ENCODE data around the gene FTO.

FTO gene

DNA sequence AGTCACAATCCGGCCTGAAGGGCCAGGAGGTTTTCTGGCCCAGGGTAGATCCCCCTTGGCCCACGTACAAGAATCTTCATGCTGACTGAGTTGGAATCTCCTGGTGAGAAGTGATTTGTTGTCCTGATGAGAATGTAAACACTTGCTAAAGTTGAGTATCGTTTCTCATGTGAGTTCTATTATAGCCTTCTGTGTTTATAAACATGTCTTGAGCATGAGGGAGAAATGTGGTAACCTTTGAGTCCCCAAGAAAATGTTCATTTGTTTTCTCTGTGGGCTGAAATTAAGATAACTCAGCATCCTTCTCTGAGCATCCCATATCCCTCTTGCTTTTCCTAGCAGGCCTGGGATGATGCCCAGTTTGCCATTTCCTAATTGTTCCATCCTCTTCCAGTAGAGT lies 204.8 kb downstream of the FTO start:
- DNase-seq, result no peak

DNA sequence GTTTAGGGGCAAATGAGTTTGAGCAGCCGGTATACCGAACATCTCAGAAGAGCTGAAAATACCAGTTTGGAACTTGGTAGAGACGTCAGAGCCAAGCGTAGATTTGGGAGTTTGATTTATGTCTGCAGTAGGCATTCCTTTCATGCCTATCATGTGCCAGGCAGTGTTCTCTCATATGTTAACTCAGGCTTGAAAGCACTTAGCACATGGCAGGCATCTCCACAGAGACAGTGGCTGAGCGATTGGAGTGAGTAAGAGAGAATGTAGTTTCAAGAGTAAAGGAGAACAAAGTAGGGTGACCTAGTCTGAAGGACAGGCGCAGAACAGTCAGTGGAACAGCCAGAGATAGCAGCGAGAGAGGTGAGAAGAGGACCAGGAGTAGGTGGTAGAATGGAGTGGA lies 207.0 kb downstream of the FTO start:
- no peak for DNase-seq

DNA sequence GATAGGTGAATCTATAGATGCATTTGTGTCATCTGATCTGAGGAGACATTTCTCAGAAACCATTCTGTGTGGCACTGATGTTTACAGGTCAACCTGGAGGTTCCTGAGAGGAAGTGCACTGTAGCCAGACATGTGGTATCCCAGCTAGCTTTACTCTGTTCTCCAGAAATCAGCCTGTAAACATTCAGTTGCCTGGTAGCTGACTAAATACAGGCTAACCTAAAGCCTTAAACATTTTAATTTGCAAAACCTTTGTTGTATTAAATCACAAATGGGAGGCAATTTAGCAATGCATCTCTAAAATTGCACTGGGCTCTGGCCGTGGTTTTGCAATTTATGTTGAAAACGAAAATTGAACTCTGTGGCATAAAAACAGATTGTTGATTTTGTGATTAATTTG lies 207.6 kb downstream of the FTO start:
- no peak for DNase-seq

DNA sequence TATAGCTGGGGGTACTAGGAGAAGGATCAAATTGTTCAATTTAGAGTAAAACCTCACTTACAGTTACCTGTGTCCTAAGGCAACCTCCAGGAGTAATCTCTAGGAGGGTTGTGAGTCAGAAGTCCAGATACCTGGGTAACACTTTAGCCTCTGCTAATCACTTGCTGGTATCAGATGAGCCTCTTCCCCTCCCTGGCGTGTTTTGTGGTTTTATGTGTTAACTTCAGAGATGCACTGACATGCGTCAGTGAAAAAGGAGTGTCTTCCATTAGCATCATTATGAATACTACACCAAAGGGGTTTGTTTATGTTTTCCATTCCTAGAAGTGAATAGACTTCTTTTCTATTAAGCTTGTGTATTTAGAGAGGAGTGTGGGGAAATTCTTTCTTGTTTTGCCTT lies 208.2 kb downstream of the FTO start:
- DNase-seq, result no peak

DNA sequence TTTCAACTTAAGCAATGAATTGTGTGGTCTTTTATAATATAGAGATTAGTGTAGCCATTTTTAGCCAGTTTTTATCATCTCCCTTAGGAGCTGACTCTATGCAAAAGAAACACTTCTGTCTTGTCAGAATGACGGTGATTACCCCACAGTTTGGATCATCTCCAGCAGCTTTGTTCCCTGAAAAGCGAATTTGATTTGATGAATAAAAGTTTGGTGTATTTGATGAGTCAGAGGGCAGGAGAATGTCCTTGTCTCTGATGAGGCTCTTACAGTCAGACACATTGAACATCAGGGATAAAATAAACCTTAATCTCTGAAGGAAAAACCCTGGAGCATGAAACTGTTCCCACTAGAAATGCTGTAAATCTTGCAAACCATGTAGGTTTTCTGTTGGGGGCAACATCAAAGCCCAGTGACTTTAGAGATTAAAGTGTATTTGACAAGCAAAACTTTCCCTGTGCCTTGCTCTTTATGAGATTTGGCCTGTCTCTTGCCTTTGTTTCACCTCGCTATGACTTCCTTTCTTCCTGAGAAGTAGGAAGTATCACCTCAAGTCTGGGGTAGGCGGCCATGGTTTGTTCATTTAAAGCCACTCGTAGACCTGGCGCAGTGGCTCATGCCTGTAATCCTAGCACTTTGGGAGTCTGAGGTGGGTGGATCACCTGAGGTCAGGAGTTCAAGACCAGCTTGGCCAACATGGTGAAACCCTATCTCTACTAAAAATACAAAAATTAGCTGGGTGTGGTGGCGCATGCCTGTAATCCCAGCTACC lies 209.3 kb downstream of the FTO start:
- DNase-seq, result no peak

DNA sequence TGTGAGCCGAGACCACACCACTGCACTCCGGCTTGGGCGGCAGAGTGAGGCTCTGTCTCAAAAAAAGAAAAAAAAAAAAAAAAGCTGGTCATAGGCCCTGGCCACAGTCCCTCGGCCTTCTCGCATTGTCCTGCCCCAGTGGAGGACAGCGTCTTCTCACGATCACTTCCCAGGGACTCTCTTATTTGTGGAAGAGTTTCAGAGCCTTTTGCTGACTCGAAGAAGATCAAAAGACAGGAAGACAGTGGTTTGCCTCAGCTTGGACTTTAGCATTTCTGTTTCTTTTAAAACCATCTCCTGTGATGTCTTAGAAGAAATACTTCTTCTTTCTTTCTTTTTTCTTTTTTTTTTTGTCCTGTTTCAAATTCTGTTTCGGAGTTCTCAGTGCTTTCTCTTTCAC lies 210.0 kb downstream of the FTO start:
- no peak for DNase-seq

DNA sequence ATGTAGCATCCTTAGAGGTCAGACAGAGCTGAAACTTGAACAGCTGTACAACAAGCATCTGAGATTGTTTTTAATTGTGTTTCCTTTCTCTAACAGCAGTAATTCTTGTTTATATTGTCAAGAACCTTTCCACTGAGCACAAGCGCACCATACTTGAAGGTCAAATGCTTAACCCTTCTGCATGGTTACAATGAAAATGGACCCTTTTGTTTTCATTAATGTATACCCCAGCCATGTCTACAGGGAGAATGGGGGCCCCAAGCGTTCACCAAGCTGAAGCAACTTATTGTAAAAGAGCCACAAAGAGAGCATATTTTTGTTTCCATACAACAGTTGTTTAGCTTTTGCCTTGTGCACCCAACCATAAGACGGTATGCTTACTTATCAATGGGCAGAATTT lies 210.8 kb downstream of the FTO start:
- DNase-seq, result no peak

DNA sequence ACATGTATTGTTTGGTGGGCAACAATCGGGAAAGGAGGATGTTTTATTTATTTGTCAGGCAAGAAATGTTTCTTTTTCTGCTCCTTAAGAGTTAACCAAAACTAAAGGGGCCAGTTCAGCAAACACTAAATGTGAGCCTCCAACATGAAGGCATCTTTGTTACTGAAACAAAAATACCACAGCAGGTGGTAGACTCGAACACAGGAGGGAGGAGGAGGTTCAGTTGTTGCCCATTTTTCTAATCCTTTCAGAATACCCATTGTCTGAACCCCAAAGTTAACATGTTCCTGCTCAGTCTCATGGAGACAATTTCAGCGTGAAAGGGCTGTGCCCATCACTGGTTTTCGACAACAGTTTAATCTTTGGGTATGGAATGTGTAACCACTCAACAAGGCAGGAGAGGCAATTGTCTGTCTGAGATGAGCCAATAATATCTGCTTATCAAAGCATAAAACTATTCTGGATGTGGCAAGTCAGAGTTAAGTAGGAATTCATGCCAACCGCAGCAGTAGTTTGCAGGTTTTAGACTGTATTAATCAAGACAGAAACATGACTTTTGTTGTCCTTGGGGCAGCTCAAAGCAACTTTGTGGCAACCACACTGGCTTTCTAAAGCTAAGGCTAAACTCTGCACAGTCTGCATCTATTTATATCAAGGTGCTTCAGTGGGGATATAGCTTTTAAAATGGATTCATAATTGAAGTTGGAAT lies 211.7 kb downstream of the FTO start:
- DNase-seq, result no peak

DNA sequence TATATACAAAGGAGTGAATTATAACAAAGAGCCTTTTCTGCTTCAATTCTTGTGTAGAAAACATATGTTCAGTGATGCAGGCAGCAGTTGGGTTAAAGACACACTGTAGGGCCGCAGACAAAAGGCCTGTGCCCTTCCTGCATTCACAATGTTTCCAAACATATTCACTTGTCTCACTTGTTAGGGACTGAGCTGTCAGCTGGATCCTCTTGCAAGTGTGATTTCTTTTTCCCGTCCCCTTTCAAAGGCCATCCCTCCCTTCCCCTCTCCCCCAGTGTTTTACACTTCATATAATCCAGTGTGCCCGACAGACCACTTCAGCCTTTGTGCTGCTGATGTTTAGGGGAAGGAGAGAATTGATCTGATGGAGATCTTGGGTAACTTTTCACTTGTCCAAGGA lies 217.0 kb downstream of the FTO start:
- DNase-seq, result no peak

DNA sequence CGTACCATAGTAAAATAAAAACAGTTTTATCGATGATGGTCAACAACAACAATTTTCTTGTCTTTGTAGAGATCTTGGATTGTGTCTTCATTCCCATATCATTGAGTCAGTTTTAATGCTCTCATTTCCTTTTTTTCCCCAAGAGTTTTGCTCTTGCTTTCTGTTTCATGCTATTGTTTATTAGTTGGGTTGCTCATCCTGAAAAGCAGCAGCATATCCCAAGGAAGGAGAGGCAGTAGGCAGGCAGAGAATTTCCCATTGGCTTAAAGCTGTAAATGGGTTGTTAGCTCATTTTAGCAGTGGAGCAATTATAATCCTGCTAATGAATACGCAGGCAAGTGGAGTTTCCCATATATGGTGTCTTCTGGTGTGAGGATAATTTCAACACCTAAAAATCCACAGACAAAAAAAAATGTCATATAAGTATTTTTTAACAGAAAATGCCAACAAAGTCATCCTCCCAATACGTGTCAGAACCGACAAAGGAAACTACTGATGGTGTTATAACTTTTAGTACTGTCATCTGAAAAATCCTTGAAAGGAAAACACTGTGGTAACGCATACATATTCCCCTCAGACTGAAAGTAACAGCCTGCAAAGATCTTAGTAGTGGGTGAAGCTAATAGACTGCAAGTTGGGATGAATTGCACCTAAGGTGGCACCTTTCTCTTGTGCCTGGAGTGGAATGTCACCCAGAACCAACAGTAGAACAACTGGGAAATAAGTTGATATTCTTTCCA lies 218.3 kb downstream of the FTO start:
- no peak for DNase-seq

DNA sequence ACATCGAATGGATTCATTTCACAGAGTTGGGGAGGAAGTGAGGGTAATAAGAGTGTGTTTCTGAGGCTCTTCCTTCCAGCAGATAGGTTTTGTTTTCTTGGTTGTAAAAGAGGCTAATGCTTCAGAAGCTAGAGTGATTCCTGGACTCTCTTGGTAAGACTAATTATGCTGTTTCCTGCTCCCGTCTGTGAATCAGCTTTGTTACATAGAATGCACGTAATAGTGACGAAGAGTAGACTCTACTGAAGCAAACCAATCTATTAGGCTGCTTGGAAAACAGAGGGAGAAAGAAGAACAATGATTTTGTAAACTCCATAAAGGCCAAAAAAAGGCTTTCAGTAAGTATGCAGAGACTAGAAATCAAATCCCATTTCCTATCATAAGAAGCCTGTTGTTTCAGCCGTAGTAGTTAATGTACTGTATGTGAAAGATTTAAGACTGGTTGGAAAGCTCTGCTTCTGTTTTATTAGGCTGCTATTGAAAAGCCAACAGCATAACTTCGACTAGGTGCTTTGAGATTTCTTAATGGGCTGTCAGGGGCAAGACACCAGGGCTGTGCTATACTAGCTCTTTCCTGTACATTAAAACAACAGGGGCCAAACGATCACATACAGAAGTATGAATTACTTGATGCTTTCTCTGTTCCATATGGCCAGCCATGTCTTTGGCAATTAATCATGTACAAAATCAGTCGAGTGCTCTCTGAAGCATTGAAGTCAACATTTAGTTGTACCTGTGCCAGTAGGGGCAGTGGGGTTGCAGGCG lies 219.0 kb downstream of the FTO start:
- DNase-seq, result no peak

DNA sequence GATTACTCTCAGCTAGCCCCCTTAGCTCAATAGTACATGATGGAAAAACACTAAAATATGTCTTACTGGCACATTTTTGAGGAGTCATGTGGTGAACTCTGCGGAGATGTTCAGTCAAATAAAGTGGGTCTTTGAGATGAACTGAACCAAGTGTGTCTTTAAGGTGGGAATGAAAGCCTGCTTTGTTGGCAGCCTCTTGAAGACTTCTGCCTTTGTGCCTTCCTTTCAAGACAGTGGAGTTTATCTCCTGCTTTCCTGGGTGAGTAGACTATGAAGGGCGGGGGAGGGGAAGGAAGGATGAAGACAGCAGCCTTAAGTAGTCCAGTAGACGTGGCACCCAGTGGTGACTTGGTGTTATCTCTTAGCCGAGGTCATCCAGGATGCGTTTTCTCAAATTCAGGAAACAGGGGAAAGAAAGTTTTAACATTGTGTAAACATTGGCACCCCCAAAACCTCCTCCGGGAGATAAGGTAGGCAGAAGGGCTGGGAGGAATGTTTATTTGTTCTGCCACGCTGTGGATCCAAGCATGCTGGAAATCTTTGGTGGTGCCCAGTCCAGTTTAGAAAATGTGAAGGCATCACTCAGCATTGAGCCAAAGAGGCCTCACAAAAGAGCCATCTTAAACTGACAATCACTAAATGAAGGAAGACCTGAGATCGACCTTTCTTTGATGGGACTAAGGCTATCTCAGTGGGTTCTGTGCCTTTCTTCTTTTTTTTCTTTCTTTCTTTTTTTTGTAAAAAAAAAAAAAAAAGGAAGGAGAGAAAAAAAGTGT lies 220.6 kb downstream of the FTO start:
- no peak for DNase-seq

DNA sequence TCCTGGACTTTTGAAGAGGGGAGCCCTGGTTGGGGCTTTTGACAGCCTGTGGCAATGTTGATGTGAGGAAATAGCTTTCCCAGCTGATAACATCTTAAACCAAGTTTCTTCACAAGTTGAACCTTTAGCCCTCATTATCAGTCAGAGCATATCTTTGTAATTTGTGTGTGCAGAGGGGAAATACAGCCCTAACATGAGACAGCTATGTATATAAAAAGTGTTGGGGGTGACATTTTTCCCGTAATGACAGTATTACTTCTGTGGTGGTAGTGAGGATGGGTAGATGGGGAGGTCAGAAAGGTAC lies 221.1 kb downstream of the FTO start:
- no peak for DNase-seq

DNA sequence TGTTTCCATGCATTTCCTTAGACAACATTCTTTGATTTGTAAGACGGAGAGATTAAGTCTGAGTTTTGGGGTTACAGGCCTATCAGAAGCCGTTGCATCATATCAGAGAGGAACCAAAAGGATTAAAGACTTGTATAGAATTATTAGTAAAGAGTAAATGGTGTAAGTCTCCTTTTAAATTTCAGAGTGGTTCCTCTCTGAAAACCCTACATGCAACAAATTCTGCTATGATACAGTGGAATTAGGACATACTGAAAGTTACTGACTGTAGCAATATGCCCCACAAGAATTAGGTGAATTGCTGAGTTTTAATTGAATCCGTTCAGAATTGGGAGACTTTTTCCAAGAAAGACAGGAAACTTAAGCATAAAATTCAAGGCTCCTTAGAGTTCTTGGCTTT lies 221.6 kb downstream of the FTO start:
- DNase-seq, result no peak

DNA sequence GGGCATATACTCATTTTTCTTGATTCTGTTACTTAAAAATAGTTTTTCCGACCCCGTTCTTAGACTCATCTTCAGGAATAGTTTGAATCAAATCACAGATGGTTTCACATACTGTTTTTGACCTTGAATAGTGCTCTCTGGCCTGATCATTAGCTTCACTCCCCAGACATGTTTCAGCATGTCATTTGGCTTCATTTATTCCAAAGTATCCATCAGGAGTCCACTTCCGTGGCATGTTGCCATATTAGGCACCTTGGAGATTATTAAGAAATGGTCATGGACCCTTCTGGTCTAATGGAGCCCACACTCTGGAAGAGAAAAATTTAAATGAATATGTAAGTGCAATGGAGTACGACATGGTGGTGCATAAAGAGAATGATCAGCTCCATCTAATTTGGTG lies 222.3 kb downstream of the FTO start:
- DNase-seq, result no peak

DNA sequence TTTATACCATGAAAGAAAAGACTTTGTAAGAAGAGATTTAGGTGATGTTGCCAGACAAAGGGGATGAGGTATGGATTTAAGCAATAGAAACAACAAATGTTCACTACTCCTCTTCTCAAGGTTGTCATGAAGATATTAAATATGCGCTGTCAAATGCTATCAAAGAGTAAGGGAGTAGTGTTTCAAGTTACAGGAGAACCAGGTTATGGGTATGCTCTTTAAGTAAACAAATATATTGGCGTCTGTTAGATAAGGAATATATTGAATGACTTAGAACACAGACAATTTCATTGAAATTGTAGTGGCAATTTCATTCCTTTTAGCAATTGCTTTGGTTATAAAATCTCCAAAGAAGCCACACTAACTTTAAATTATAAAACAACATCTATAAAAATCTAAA lies 229.0 kb downstream of the FTO start:
- DNase-seq, result no peak

DNA sequence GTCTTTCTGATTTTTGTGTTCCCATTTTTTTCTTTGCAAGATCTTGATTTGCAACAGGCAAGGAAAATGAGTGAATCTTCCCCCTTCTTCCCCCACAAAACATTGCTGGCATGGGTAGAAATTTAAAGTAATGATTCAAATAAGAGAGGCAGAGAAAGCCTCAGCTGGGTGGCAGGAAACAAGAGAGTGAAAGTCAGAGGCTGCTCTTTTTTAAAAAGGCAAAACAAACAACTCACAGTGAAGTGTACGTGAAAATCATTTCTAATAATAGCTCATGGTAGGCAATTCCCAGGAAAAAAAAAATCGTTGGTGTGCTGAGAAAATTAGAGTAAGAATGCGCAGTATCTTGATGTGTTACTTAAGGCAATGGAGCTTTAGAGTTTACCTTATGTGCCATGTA lies 229.5 kb downstream of the FTO start:
- DNase-seq, result no peak

DNA sequence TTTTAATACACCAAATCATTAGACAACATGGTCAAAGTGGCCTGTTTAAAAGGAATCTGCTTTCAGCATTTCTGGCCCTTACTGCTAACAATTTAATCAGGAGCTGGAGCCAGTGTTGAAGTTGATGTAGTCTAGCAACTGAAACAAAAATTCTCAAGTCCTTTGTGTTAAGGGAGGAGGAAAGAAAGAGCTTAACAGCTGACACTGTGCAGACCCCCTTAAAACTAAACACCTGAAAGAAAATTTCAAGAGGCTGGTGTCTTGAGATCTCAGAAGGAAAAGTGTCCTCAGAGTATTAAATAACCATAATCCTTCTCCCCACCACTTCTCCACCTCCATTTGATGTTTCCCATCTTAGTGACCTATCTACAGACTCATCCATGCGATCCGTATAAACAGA lies 232.1 kb downstream of the FTO start:
- no peak for DNase-seq

DNA sequence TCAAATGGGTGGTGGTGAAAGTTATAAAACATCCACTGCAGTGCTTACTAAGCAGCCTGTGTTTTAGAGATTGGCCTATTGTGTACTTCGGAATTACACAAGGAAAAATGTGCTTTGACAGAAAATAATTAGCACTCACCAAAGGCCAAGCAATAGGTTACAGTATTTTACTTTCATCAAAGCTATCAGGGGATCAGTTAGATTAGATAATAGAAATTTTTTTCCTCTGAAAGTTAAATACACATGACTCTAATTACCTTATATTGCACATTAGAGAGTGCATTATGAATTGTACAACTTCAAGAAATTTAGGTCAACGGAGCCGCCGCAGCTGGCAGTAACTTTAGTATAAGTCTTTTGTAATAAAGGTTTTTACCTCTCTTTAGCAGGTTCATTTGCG lies 232.6 kb downstream of the FTO start:
- DNase-seq, result no peak

DNA sequence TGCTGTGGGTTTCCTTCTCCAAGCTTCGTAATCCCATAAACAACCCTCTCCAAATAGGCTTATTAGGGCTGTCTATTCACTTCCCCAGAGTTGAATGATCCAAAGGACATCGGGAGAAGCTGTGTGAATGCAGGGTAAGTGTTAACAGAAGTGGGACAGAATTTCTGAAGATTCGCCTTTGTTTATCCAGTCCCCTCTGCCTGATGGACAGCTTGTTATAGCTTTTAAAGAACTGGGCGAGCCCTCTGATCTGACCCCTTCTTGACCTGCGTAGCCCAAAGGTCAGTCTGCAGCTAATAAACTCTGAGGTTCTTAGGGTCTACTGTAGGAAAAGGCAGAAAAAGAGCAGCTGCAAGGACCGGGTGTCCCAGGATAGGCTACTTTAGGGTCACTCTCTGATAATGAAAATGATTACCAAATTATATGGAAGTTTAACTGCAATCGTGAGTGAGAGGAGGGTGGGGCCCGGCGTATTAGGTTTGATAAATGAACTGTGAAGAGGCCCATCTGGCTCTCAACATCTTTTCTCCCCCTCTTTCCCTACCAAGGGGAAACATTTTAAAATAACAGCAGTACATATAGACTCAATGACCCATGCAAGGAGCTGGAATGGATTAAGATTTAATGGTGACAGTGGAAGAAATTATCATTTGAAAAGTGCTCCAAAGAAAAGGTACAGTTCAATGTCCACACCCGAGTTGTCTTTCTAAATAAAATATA lies 233.4 kb downstream of the FTO start:
- DNase-seq, result no peak

DNA sequence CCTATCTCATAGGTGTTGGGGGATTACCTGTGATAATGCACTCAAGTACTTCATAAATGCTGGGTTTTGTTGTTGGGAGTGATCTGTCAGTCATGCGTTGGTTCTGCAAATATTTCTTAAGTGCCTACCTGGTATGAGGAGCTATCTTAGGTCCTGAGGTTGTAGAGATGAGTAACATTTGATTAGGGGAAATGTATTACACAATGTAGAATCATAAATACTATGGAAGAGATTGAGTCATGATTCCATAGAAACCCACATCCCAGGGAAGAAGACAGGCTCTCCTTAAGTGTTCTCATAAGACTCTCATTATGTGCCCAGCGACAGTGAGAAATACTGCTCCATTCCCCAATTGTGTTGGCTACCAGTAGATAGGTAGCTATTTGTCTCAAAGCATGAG lies 240.1 kb downstream of the FTO start:
- no peak for DNase-seq

DNA sequence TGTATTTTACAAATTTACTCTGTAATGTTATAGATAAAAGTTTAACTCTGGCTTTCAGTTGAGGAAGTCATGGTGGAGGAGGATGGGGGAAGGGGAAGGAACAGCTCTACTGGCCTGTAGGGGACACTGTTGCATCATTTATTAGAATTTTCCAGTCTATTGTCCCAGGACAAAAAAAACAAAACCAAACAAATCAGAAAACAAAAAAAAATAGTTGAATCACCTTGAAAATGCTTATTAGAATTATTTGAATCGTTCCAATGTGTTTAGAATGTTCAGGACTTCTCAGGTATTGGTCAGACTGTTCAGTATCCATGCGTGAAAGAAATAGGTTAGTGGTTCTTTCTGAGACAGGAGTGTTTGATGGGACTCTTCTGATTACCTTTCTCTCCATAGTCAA lies 242.0 kb downstream of the FTO start:
- DNase-seq, result no peak

Measured in NCI-H1930 (cell line).